Amniotic epithelial cell (primary cell): ENCODE data around the gene FAM32A.

Source experiments
- DNase-seq: peaks from one replicate; pipeline ENCODE4 v3.0.0-alpha.2; 2010; ENCODE audit warnings: low read depth

The FAM32A gene

DNA sequence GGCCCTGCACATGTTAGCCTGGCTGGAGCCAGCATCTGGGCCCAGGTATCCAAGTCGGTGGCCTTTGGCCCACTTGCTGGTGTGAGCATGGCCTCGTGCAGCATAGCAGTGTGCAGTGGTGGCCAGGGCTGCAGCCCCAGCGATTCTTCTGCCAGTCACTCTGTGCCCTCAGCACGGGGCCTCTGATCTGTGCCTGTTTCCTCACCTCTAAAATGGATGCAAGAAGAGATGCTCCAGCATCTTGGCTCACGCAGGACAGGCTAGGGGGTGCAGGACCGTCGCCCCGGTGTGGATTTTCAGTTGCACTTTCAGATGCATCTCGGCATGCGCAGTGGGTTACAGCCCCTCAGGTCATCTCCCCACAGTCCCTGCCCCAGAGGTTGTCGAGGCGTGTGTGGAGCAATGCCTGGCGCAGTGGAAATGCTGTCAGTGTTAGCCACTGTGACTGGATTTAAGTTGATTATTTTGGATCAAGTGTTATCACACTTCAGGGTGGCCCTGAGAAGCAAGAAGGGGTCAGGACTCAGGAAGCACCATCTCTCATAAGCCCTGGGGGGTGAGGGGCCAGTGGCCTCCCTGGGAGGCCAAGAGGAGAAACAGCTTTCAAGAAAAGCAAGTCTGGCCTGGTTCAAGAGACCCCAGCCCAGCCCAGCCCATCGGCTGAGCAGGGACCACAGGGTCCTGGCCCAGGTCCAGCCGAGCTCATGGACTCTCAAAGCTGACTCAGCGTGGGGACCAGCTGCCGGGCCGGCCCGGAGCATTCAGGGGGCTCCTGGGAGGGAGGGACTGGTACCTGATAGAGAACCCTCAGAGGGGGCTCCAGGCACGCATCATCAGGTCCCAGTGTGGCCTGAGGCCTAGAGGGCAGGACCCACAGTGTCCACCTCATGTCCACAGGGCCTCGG is 40.3 kb downstream of the FAM32A start:
- DNase-seq, result no peak

DNA sequence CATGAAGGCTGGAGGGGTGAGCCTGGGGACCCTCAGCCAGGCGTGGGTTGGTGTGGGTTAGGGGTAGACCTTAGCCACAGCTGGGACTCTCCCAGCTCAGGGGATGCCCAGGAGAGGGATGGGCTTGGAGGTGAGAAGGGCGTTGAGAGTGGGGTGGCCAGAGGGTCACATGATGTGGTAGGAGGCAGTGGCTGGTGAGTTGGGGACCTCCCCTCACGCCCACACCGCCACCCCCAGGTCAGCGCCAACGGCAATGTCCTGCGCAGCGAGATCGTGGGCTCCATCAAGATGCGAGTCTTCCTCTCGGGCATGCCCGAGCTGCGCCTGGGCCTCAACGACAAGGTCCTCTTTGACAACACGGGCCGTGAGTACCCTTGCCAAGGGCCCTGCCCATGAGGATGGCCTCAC is 41.0 kb downstream of the FAM32A start:
- no peak for DNase-seq

DNA sequence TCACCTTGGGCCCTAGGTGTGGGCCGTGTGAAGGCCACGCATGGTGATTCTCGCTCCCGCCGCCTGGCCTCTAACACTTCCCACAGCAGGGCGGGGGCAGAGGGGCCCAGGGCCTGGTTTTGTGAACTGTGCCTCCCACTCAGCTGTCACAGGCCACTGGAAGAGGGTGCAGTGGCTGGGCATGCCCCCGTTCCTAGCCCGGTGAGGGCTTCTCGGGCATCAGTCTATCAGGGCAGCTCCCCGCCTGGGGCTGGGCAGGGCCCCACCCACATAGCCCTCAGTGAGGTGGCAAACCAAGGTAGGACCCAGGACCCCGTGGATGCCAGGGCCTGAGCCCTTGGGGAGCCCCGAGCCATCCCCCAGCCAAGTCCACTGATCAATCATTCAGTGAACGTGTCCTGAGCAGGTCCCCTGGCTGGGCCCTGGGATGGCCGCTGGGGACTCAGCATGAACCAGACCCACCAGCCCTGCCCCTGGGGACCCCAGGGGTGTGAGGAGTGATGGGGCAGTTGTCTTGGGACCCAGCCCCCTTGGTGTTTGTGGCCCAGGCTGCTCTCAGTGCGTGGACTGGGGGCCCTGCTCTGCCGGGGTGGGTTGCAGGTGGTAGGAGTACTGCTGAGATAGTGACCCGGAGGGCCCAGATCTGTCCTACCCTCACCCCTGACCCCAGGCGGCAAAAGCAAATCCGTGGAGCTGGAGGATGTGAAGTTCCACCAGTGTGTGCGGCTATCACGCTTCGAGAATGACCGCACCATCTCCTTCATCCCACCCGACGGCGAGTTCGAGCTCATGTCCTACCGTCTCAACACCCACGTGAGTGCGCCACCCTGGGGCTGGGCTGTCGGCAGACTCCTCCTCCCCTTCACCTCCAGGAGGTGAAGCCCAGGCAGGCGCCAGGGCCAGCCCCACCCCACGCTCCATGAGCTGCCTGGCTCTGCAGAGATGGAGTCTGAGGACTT is 41.9 kb downstream of the FAM32A start:
- DNase-seq, result no peak

DNA sequence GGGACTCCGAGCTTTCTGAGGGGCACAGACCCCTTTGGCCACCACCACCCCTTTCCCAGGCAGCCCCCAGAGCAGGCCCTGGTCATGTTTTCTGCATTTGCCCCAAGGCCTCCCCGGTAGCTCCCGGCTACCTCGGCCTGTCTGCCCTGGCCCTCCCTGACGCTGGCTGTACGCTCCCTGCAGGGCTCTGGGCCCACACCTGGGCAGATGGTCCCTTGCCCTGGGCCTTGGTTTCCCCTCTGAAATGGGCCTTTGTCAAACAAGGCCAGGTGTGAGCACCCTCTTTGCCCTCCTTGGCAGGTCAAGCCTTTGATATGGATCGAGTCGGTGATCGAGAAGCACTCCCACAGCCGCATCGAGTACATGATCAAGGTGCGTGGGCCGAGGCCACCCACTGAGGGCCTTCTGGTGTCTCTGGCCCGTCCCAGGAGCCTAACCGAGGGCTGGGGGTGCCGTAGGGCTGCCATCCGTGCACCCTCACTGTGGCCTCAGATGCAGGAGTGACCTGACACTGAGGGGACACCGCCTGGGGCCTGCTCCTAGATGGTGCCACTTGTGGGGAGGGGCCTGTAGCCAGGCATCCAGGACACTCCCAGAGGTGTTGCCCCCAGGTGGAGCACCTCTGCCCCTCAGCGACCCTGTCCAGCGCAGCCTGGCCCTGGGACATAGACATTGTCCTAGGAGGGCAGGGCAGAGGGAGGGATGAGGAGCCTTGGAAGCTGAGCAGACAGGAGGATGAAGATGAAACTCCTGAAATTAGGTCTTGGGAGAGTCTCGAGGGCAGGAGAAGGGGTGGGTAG is 42.8 kb downstream of the FAM32A start:
- no peak for DNase-seq

- no peak for DNase-seq
These were observed 43.6 kb downstream of the FAM32A start for GRCh38 chr19:16228637-16229321.

DNA sequence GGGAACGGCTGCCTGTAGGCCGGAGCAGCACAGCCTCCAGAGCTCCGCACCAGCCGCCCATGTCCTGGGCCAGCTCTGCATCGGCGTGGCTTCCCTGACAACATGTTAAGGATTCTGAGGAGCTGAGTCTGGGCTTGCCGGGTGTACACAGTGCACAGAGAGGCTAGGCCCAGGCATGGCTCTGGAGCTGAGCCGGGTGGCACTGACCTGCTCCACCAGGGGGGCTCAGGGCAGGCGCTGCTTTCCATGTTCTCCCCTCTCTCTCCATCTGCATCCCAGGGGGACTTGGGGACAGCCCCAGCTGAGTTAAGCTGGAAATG is 44.1 kb downstream of the FAM32A start:
- DNase-seq, result no peak

DNA sequence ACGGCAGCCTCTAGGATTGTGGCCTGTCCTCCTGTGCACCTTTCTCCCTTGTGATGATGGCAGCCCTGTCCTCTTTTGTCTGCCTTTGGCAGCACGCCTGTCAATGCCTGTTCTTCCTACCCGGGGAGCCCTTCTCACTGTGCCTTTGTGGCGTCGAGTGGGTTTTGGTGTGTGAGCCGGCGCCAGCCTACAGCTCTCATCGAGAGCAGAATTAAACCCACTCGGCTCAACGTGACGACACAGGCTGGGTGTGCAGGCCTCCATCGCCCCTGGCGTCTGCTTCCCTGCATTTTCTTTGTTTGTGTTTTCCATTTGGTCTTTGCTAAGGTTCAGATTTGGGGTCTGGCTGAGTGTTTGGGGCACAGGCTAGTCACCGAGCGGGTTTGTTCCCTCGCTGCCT is 46.9 kb downstream of the FAM32A start:
- no peak for DNase-seq

DNA sequence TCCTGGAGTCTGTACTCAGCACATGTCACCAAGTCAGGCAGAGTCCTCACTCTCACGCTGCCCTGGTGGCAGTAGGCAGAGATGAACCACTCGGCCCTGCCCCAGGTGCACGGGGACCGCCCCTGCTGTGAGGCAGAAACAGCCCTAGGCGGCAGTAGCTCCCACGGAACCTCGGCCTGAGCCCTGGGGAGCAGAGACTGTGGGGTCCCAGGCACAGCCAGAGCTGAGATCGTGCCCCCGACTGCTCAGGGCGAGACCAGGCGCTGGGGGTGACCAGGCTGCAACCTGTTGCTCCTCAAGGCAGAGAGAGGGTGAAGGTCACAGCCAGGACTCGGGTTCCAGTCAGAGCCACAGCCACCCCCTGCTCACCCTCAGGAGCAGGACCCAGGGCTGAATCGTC is 47.4 kb downstream of the FAM32A start:
- no peak for DNase-seq

DNA sequence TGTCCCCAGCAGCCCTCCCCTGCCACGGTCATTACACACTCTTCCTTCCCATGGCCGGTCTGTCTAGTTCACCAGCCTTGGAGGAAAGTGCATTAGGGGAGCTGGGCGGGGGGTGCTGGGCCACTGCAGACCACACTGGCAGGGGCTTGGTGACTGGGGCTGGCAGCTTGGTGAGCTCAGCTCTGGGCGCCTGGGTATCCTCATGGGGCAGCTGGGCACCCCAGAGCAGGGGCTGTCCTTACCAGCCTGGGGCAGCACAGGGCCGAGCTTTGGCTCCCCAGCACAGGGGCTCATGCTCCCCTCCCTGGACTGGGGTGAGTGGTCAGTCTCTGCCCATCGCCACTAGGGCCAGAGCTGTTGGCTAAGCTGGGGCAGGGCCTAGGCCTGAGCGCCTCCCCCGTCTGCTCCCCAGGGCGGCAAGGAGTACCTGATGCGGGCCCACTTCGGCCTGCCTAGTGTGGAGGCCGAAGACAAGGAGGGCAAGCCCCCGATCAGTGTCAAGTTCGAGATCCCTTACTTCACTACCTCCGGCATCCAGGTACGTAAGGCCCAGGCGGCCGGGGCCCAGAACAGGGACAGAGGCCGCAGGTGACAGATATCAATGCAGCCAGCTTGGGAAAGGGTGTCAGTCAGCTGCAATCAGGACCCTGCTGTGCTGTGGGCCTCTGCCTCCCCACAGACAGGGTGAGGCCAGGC is 48.0 kb downstream of the FAM32A start:
- no peak for DNase-seq

DNA sequence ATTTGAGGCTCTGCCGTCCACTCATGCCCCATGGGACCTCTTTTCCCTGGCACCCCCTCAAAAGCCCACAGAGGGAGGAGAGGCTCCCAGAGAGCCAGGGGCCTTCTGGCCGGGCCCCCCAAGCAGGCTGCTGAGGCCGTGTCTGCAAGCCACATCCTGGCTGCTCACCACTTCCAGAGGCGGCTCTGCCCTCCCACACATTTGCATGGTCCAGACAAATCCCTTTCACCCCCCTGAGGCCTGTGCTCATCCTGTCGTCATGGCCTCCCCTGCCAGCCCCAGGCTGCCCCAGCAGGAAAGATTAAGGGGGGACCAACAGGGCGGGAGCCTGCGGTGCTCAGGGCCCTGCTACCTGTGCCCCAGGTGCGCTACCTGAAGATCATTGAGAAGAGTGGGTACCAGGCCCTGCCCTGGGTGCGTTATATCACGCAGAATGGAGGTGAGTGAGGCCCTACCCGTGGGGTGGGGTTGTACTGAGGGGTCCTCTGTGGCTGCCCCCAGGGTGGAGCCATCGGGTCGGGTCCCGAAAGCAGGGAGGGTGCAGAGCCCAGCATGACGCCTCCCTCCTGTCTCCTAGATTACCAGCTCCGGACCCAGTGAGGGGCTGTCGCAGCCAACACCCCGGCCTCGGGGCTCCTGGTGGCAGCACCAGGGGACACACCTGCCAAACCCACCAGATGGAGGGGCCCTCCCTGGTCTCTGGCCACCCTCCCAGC is 48.8 kb downstream of the FAM32A start:
- no peak for DNase-seq

DNA sequence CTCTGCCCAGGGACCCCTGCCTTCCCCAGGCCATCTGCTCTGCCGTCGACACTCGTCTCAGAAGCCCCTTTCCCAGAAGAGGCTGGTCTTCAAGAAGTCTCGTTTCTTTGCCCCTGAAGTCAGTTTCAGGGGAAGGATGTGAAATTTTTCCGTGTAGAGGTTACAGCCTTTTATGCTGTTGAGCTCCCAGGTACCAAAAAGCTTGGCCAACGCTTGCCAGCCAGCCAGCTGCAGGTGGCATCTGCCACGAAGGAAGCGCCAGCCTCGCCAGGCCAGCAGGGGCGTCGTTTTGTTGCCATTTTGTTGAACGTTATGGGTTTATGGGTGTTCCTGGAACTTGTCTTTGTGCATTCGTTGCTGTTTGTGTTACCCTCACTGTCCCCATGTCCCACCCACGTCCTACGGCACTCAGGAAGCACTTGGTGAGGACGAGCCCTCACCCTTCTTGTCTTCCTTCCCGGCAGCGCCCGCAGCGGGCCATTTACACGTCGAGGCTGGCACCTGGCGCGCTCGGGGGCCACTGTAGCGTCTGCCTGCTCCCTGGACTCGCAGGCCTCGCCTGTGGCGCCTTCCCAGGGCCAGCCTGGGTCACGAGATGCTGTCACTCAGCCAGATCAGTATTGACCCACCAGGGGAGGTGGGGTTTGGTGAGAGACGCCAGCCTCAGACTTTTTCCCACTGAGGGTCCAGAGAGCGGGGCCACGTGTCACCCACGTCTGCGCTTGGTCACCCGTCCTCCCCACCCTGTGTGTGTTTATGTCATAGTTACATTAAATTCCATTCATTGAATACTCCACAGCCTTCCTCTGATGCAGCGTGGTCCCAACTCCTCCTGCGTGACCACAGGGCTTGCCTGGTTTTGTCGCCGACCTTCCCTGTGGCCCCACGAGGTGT is 49.6 kb downstream of the FAM32A start:
- no peak for DNase-seq

DNA sequence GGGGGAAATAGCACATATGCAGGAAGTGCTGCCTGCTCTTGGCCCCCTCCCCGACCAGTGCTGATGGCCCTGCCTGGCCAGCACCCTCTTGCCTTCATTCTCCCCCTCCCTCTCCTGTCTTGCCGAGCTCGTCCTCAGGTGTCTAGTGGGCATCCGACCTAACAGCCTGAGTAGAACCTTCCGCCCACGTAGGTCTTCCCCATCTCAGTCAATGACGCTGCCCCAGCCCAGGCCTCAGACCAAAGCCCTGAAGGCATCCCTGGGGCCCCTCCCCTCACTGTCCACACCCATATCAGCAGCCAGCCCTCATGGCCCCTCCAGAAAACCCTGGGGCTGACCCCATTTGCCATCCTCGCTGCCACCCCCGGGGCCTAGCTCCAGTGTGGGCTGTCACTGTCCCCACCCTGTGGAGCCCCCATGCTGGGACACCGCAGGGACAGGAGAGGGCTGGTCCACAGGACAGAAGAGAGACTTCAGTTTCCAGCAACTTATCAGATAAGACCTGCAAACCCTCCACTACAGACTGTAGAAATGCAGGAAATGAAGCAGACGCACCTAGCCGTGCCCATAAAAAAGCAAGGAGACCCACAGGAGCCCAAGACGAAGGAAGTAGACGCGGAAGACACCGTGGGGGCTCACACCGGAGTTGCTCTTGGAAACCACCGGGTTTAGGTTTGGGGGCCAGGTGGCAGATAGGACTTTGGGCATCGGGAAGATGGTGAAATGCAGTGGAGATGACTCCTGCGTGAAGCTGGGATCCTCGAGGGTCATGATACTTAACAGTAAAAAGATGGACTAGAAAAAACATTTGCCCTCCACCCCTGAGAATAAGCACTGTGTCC is 50.8 kb downstream of the FAM32A start:
- DNase-seq, result no peak
